Panc1 (cell line): Measurements from ENCODE around the gene ATG16L2. TPM values are rescaled to one million over a fixed set of nuclear protein-coding genes. Genes with fewer than 3 reads are reported as not detected.

ENCODE experiments used
- ATAC-seq: fragments of 200-7000 bp; cut with Tn5 transposase; 2 replicates; pipeline ENCODE4 v1.9.1; 2020; ENCODE audit warnings: mild to moderate bottlenecking, moderate library complexity
- BruUV-seq: library from RNA; stranded (reverse); fragments of 400-500 nt; replicated peaks from 2 replicates; lab custom pipeline; 2021; lab: Mats Ljungman, UMichigan
- CTCF ChIA-PET: fragments of 300-600 bp; sonication (Branson Sonifier 250); formaldehyde crosslinking; loops from one replicate; lab custom pipeline; 2022; ENCODE audit warnings: antibody characterized with exemption; lab: Charles Lee
- POLR2A ChIA-PET: fragments of 300-600 bp; sonication (Branson Sonifier 250); formaldehyde crosslinking; loops from one replicate; lab custom pipeline; 2022; ENCODE audit warnings: antibody characterized with exemption; lab: Charles Lee
- DNase-seq: peaks from one replicate; pipeline ENCODE4 v3.0.0-alpha.2; 2010; ENCODE audit warnings: low read depth, low spot score
- H3K27ac ChIP-seq: 2 replicates; pipeline ENCODE4 v1.5.1; 2011; ENCODE audit warnings: mild to moderate bottlenecking, low read length, inconsistent platforms
- H3K27me3 ChIP-seq: fragments of 200-500 bp; sonication (Bioruptor generic); 2 replicates; pipeline ENCODE4 v1.6.0; 2014; ENCODE audit warnings: low read length, inconsistent platforms; ENCODE audit not compliant: control insufficient read depth, insufficient read depth
- H3K36me3 ChIP-seq: fragments of 200-500 bp; sonication (Bioruptor generic); 2 replicates; pipeline ENCODE4 v1.5.1; 2014; ENCODE audit warnings: inconsistent platforms, mild to moderate bottlenecking, low read length, moderate library complexity; ENCODE audit not compliant: control insufficient read depth, insufficient read depth
- H3K4me1 ChIP-seq: 2 replicates; pipeline ENCODE4 v1.5.1; 2011; ENCODE audit warnings: inconsistent platforms, mild to moderate bottlenecking, low read length, moderate library complexity; ENCODE audit not compliant: control insufficient read depth, insufficient read depth
- H3K4me3 ChIP-seq, 2 experiments: 2 replicates each; pipeline ENCODE4 v1.5.1; 2011 to 2012; ENCODE audit warnings: low read depth in 2 of 2, low read length in 2 of 2, mild to moderate bottlenecking in 2 of 2, inconsistent platforms in 1 of 2, moderate library complexity in 1 of 2
- H3K9me3 ChIP-seq: fragments of 200-500 bp; sonication (Bioruptor generic); 2 replicates; pipeline ENCODE4 v1.5.1; 2014; ENCODE audit warnings: low read depth, mild to moderate bottlenecking, inconsistent platforms, low read length, moderate library complexity; ENCODE audit not compliant: control insufficient read depth, insufficient read depth
- CTCF ChIP-seq: fragments of 450-650 bp; IDR thresholded peaks from 2 replicates; pipeline ENCODE4 v1.5.1; 2017; ENCODE audit warnings: mild to moderate bottlenecking
- POLR2AphosphoS5 ChIP-seq: IDR thresholded peaks from 2 replicates; pipeline ENCODE4 v1.6.1; 2012; ENCODE audit warnings: mild to moderate bottlenecking, low read depth, low read length, moderate library complexity
- REST ChIP-seq, 2 experiments: IDR thresholded peaks; 2 replicates each; pipeline ENCODE4 v1.6.1; 2011 to 2012; ENCODE audit warnings: low read depth in 2 of 2, control low read depth in 1 of 2, low read length in 1 of 2, mild to moderate bottlenecking in 1 of 2, moderate library complexity in 1 of 2; ENCODE audit not compliant: insufficient read depth in 1 of 2
- SIN3A ChIP-seq: IDR thresholded peaks from 2 replicates; pipeline ENCODE4 v1.6.1; 2012; ENCODE audit warnings: low read depth, mild to moderate bottlenecking, low read length, moderate library complexity, borderline replicate concordance; ENCODE audit not compliant: insufficient read depth
- TCF7L2 ChIP-seq: IDR thresholded peaks from 2 replicates; pipeline ENCODE4 v1.6.1; 2011; ENCODE audit warnings: mild to moderate bottlenecking, low read depth, low read length, inconsistent platforms
- in situ Hi-C: cut with HindIII; loops from 2 replicates; pipeline ENCODE4 v1.10.0; 2016; ENCODE audit warnings: low sequenced_read_pairs, low pct_unique_long_range_greater_than_20kb
- intact Hi-C: fragments of 100-400 bp; cut with micrococcal nuclease; formaldehyde crosslinking; loops from one replicate; pipeline ENCODE4 v1.10.0; 2022; ENCODE audit not compliant: unreplicated experiment
- total RNA-seq: library from RNA; stranded (reverse); gene quantifications from one replicate; pipeline ENCODE4 v1.2.1, GENCODE V29; 2021; ENCODE audit not compliant: unreplicated experiment

ATG16L2 gene
- total RNA-seq, 1 experiment from 2014 or later = 14.6 TPM

- ChIA-PET CTCF (no interaction called here), POLR2A (no interaction called here)
- H3K4me3 ChIP-seq = no peak overlapping the region
Observed at GRCh38 chr11:72776117-72776843, 37.9 kb upstream of the ATG16L2 start.

More at GRCh38 chr11:72776117-72776843, 37.9 kb upstream of the ATG16L2 start:
- in situ Hi-C loops = no loop called here
- intact Hi-C loops = no loop called here
- Histone ChIP-seq H3K9me3 (no peaks in the 10 kb centered on the region), H3K27me3 (no peaks in the 10 kb centered on the region), H3K4me1 (peaks cover 7% of the 10 kb centered on the region), H3K36me3 (no peaks in the 10 kb centered on the region; the same call in 1 of the 2 replicates), H3K27ac (no peak overlapping the region)
- no peak for TF ChIP-seq POLR2AphosphoS5
- TF ChIP-seq REST (IDR thresholded peaks at IDR 0.05; ENCODE audit: insufficient read depth in 1 of 2, low read depth in 2 of 2, low read length in 1 of 2) = no peak
- TF ChIP-seq SIN3A = no peak
- no peak for TF ChIP-seq CTCF
- TF ChIP-seq TCF7L2 = no peak
- no peak for ATAC-seq
- no peak for DNase-seq
- BruUV-seq = no TSS peak
